H9 (cell line): Measurements from ENCODE around the gene MGMT. TPM values are rescaled to one million over a fixed set of nuclear protein-coding genes. Genes with fewer than 3 reads are reported as not detected.

Experiments used
- DNase-seq: peaks from one replicate; pipeline ENCODE4 v3.0.0-alpha.2; 2017
- H2AFZ ChIP-seq: one replicate; pipeline ENCODE4 v1.6.1; 2013; ENCODE audit warnings: mild to moderate bottlenecking, low read length, control low read depth, moderate library complexity
- H2AK5ac ChIP-seq: 2 replicates; pipeline ENCODE4 v1.6.1; 2013; ENCODE audit warnings: low read length, control low read depth, mixed read lengths; ENCODE audit not compliant: insufficient read length
- H2BK120ac ChIP-seq: one replicate; pipeline ENCODE4 v1.6.1; 2013; ENCODE audit warnings: low read depth, mild to moderate bottlenecking, low read length, control low read depth, inconsistent platforms; ENCODE audit not compliant: poor library complexity, severe bottlenecking
- H2BK12ac ChIP-seq: 2 replicates; pipeline ENCODE4 v1.6.1; 2013; ENCODE audit warnings: low read length, control low read depth, mixed read lengths, low read depth; ENCODE audit not compliant: insufficient read length
- H2BK15ac ChIP-seq: 2 replicates; pipeline ENCODE4 v1.6.1; 2013; ENCODE audit warnings: low read depth, low read length, control low read depth
- H2BK20ac ChIP-seq: one replicate; pipeline ENCODE4 v1.6.1; 2013; ENCODE audit warnings: low read depth, mild to moderate bottlenecking, low read length, control low read depth, inconsistent platforms; ENCODE audit not compliant: poor library complexity, severe bottlenecking
- H2BK5ac ChIP-seq: 2 replicates; pipeline ENCODE4 v1.6.1; 2013; ENCODE audit warnings: low read length, control low read depth, mixed read lengths; ENCODE audit not compliant: insufficient read length
- H3K14ac ChIP-seq: 2 replicates; pipeline ENCODE4 v1.6.1; 2013; ENCODE audit warnings: low read length, control low read depth; ENCODE audit not compliant: insufficient read depth
- H3K18ac ChIP-seq: 2 replicates; pipeline ENCODE4 v1.6.1; 2013; ENCODE audit warnings: low read depth, mild to moderate bottlenecking, mixed read lengths, low read length, control low read depth; ENCODE audit not compliant: insufficient read length
- H3K23ac ChIP-seq: 2 replicates; pipeline ENCODE4 v1.6.1; 2013; ENCODE audit warnings: low read length, control low read depth, mixed read lengths, low read depth; ENCODE audit not compliant: insufficient read length
- H3K23me2 ChIP-seq: 2 replicates; pipeline ENCODE4 v1.6.1; 2013; ENCODE audit warnings: low read depth, mild to moderate bottlenecking, mixed read lengths, low read length, control low read depth; ENCODE audit not compliant: insufficient read length, poor library complexity, severe bottlenecking
- H3K27ac ChIP-seq: 2 replicates; pipeline ENCODE4 v1.5.1; 2013; ENCODE audit warnings: low read length, control low read depth, mixed read lengths, low read depth; ENCODE audit not compliant: insufficient read length
- H3K27me3 ChIP-seq: 2 replicates; pipeline ENCODE4 v1.6.1; 2013; ENCODE audit warnings: low read length, control low read depth, inconsistent platforms; ENCODE audit not compliant: insufficient read depth
- H3K4ac ChIP-seq: 2 replicates; pipeline ENCODE4 v1.6.1; 2013; ENCODE audit warnings: low read depth, mild to moderate bottlenecking, control low read depth, inconsistent platforms, low read length, moderate library complexity
- H3K4me1 ChIP-seq: 2 replicates; pipeline ENCODE4 v1.6.1; 2013; ENCODE audit warnings: low read length, control low read depth, inconsistent platforms; ENCODE audit not compliant: insufficient read depth
- H3K4me2 ChIP-seq: 2 replicates; pipeline ENCODE4 v1.6.1; 2013; ENCODE audit warnings: low read length, control low read depth, mixed read lengths; ENCODE audit not compliant: insufficient read length, insufficient read depth
- H3K56ac ChIP-seq: 2 replicates; pipeline ENCODE4 v1.6.1; 2013; ENCODE audit warnings: low read depth, mild to moderate bottlenecking, mixed read lengths, low read length, control low read depth; ENCODE audit not compliant: insufficient read length
- H3K79me1 ChIP-seq: 2 replicates; pipeline ENCODE4 v1.6.1; 2013; ENCODE audit warnings: low read depth, mild to moderate bottlenecking, moderate library complexity, low read length, control low read depth, inconsistent platforms; ENCODE audit not compliant: insufficient read depth, poor library complexity, severe bottlenecking
- H3K79me2 ChIP-seq: 2 replicates; pipeline ENCODE4 v1.6.1; 2013; ENCODE audit warnings: low read length, control low read depth, inconsistent platforms; ENCODE audit not compliant: insufficient read depth
- H3K9ac ChIP-seq: 2 replicates; pipeline ENCODE4 v1.6.1; 2013; ENCODE audit warnings: low read length, control low read depth, mixed read lengths; ENCODE audit not compliant: insufficient read length; ENCODE audit errors: extremely low read depth
- H3K9me3 ChIP-seq: one replicate; pipeline ENCODE4 v1.6.1; 2013; ENCODE audit warnings: low read depth, low read length, inconsistent platforms; ENCODE audit not compliant: control insufficient read depth
- H3T11ph ChIP-seq: one replicate; pipeline ENCODE4 v1.6.1; 2013; ENCODE audit warnings: mild to moderate bottlenecking, low read length, control low read depth, inconsistent platforms
- H4K20me1 ChIP-seq: one replicate; pipeline ENCODE4 v1.6.1; 2013; ENCODE audit not compliant: control insufficient read depth, insufficient read length, insufficient read depth
- H4K5ac ChIP-seq: 2 replicates; pipeline ENCODE4 v1.6.1; 2013; ENCODE audit warnings: low read depth, mild to moderate bottlenecking, mixed read lengths, low read length, control low read depth; ENCODE audit not compliant: insufficient read length
- H4K8ac ChIP-seq: replicated peaks from 2 replicates; pipeline ENCODE4 v1.6.1; 2013; ENCODE audit warnings: low read length, control low read depth, mixed read lengths, low read depth; ENCODE audit not compliant: insufficient read length
- H4K91ac ChIP-seq: 2 replicates; pipeline ENCODE4 v1.6.1; 2013; ENCODE audit warnings: low read depth, mild to moderate bottlenecking, moderate library complexity, mixed read lengths, low read length, control low read depth; ENCODE audit not compliant: insufficient read length
- H3K27ac Mint-ChIP-seq, 3 experiments: 2 replicates in 2 of 3; 3 replicates in 1 of 3; pipeline ENCODE4 v1.8.0; 2020 to 2021; ENCODE audit warnings: mixed read lengths in 3 of 3, mild to moderate bottlenecking in 1 of 3, moderate library complexity in 1 of 3
- H3K27me3 Mint-ChIP-seq: 2 replicates; pipeline ENCODE4 v1.8.0; 2021; ENCODE audit warnings: low read depth, mild to moderate bottlenecking, moderate library complexity, mixed read lengths
- H3K36me3 Mint-ChIP-seq, 3 experiments: 2 replicates in 2 of 3; 3 replicates in 1 of 3; pipeline ENCODE4 v1.8.0; 2020 to 2021; ENCODE audit warnings: low read depth in 3 of 3, mixed read lengths in 3 of 3; ENCODE audit not compliant: insufficient read depth in 1 of 3
- H3K4me1 Mint-ChIP-seq, 2 experiments: 2 replicates each; pipeline ENCODE4 v1.8.0; 2020; ENCODE audit warnings: mixed read lengths in 2 of 2
- H3K4me3 Mint-ChIP-seq, 2 experiments: 2 replicates in 1 of 2; 3 replicates in 1 of 2; pipeline ENCODE4 v1.8.0; 2020 to 2021; ENCODE audit warnings: mild to moderate bottlenecking in 2 of 2, mixed read lengths in 2 of 2, moderate library complexity in 1 of 2
- H3K9me3 Mint-ChIP-seq, 2 experiments: 2 replicates in 1 of 2; 3 replicates in 1 of 2; pipeline ENCODE4 v1.8.0; 2020; ENCODE audit warnings: mild to moderate bottlenecking in 2 of 2, mixed read lengths in 2 of 2, moderate library complexity in 1 of 2
- CTCF ChIP-seq: fragments of 200-600 bp; sonication (generic); conservative IDR thresholded peaks from 3 replicates; pipeline ENCODE4 v1.8.0; 2021; ENCODE audit warnings: antibody characterized with exemption, mild to moderate bottlenecking
- WGBS: extraction: QIAGEN DNeasy Blood & Tissue Kit; methylation state at CpG from one replicate; pipeline ENCODE4 v1.1.7; 2013; ENCODE audit warnings: missing lambda C conversion rate, low lambda C conversion rate, mixed read lengths; ENCODE audit not compliant: insufficient read length; ENCODE audit errors: extremely low coverage; 5-methylcytosine and 5-hydroxymethylcytosine counted together
- total RNA-seq: library from RNA; stranded (reverse); gene quantifications from 2 replicates; pipeline ENCODE4 v1.2.1, GENCODE V29; 2021

Gene MGMT
- total RNA-seq, 1 experiment from 2014 or later, result 18.4 TPM

GRCh38 chr10:129756912-129757901 is 290.2 kb downstream of the MGMT start:
- no CpG with 5 or more reads among the region's 21 CpGs for WGBS
- H4K8ac ChIP-seq, result no peak overlapping the region
- H3K4me1 ChIP-seq, result no peaks in the 10 kb centered on the region
- no peak overlapping the region for H3K18ac ChIP-seq
- peak; percentile 14 for DNase-seq
- no peak overlapping the region for H2AFZ ChIP-seq
- H3K79me1 ChIP-seq, result no peaks in the 10 kb centered on the region
- no peak overlapping the region for H3T11ph ChIP-seq
- H3K79me2 ChIP-seq, result no peaks in the 10 kb centered on the region
- H3K23ac ChIP-seq, result no peak overlapping the region
- H3K56ac ChIP-seq, result no peak overlapping the region
- H3K27me3 Mint-ChIP-seq, result peaks cover 3% of the 10 kb centered on the region; the same call in 1 of the 2 replicates
- no peaks in the 10 kb centered on the region for H3K23me2 ChIP-seq
- H3K4ac ChIP-seq, result no peak overlapping the region
- H4K91ac ChIP-seq, result no peak overlapping the region
- no peak overlapping the region for H3K27ac ChIP-seq
- H3K9ac ChIP-seq, result no peak overlapping the region
- no peak overlapping the region for H3K4me3 Mint-ChIP-seq
- no peak overlapping the region for H3K14ac ChIP-seq
- no peak overlapping the region for H2BK5ac ChIP-seq
- peaks cover 3 to 10% of the 10 kb centered on the region in 2 experiments; a peak in 2 of 4 replicates for H3K4me1 Mint-ChIP-seq
- H4K5ac ChIP-seq, result no peak overlapping the region
- H2BK12ac ChIP-seq, result no peak overlapping the region
- no peak overlapping the region for H2BK120ac ChIP-seq
- H3K27ac Mint-ChIP-seq, result no peak overlapping the region; a peak in 1 of 7 replicates
- H2AK5ac ChIP-seq, result no peak overlapping the region
- no peaks in the 10 kb centered on the region for H4K20me1 ChIP-seq
- H2BK20ac ChIP-seq, result no peak overlapping the region
- H3K9me3 ChIP-seq, result no peaks in the 10 kb centered on the region
- no peak overlapping the region for H3K4me2 ChIP-seq
- peaks cover 3 to 22% (median 19%) of the 10 kb centered on the region in 3 experiments; a peak in 5 of 7 replicates for H3K36me3 Mint-ChIP-seq
- no peak overlapping the region for H2BK15ac ChIP-seq
- no peaks in the 10 kb centered on the region for H3K27me3 ChIP-seq
- H3K9me3 Mint-ChIP-seq, result peaks cover 19 to 20% of the 10 kb centered on the region in 2 experiments
- TF ChIP-seq CTCF, result no peak
